ENCODE measurements around the gene NDUFA6.
"Not testable (repeated sequence)": the region's sequence is repeated elsewhere in the genome, so short reads cannot be mapped to it uniquely, and the experiment has no call there.

- not testable (repeated sequence) for TF ChIP-seq CTCF (conservative IDR thresholded peaks at IDR 0.05; ENCODE audit: low read depth, low read length); EZH2 (IDR thresholded peaks at IDR 0.05; ENCODE audit: borderline replicate concordance, low read depth, low read length, poor library complexity, severe bottlenecking)
These were observed 19.1 kb downstream of the NDUFA6 start for GRCh38 chr22:42071508-42071907.

Measured in A673 (cell line).